Stimulated activated CD8-positive, alpha-beta memory T cell treated with anti-CD3 and anti-CD28 coated beads, Interleukin-4, amount 100 ng/mL, for 48 hours (primary cell): ENCODE measurements around the gene TCIRG1.

Experiments used
- DNase-seq: peaks from one replicate; pipeline ENCODE4 v3.0.0-alpha.2; 2020

The TCIRG1 gene

GRCh38 chr11:68016904-68017817, 21.7 kb upstream of the TCIRG1 start:
- no peak for DNase-seq

- DNase-seq: no peak
Observed at GRCh38 chr11:68017980-68018729, 20.7 kb upstream of the TCIRG1 start.

- DNase-seq: no peak
Observed at GRCh38 chr11:68018730-68019190, 20.1 kb upstream of the TCIRG1 start.

- DNase-seq: no peak
Observed at GRCh38 chr11:68019486-68019885, 19.3 kb upstream of the TCIRG1 start.

- no peak for DNase-seq
Observed at GRCh38 chr11:68020575-68020974, 18.2 kb upstream of the TCIRG1 start.

- no peak for DNase-seq
Observed at GRCh38 chr11:68021167-68021787, 17.5 kb upstream of the TCIRG1 start.

GRCh38 chr11:68022531-68022930, 16.3 kb upstream of the TCIRG1 start:
- DNase-seq: no peak

- DNase-seq: no peak
Observed at GRCh38 chr11:68024508-68024907, 14.3 kb upstream of the TCIRG1 start.

GRCh38 chr11:68025047-68025446, 13.8 kb upstream of the TCIRG1 start:
- DNase-seq: no peak

GRCh38 chr11:68026391-68027105, 12.3 kb upstream of the TCIRG1 start:
- DNase-seq: no peak

GRCh38 chr11:68027667-68028066, 11.2 kb upstream of the TCIRG1 start:
- DNase-seq: no peak

GRCh38 chr11:68028802-68029545, 9.9 kb upstream of the TCIRG1 start:
- no peak for DNase-seq

GRCh38 chr11:68030318-68031143, 8.3 kb upstream of the TCIRG1 start, which contains the start of gene NDUFS8:
TSS of gene NDUFS8 (plus strand) at chr11:68030681. CDS start at chr11:68032152, 1,471 bp downstream.
- peak; percentile 98 for DNase-seq

- DNase-seq: no peak
Observed at GRCh38 chr11:68031144-68031464, 7.7 kb upstream of the TCIRG1 start.

- no peak for DNase-seq
Observed at GRCh38 chr11:68032003-68032402, 6.8 kb upstream of the TCIRG1 start.

- DNase-seq: no peak
Observed at GRCh38 chr11:68032997-68033707, 5.7 kb upstream of the TCIRG1 start.

- DNase-seq: no peak
Observed at GRCh38 chr11:68033708-68034045, 5.1 kb upstream of the TCIRG1 start.

- DNase-seq: no peak
Observed at GRCh38 chr11:68035266-68035876, 3.5 kb upstream of the TCIRG1 start.

GRCh38 chr11:68036141-68036716, 2.6 kb upstream of the TCIRG1 start:
- DNase-seq: no peak
